Cerebellar nuclear complex (tissue), 1 donor: ENCODE results near the gene RPP21.

ENCODE experiments used
- DNase-seq, 2 experiments: peaks; one replicate each; lab custom pipeline; 2025; lab: John Stamatoyannopoulos, UW

Gene RPP21

GRCh38 chr6:30380464-30380863 lies 35.5 kb downstream of the RPP21 start:
- no peak for DNase-seq

GRCh38 chr6:30386166-30386565 lies 41.2 kb downstream of the RPP21 start:
- DNase-seq, result no peak

GRCh38 chr6:30391240-30391639 lies 46.3 kb downstream of the RPP21 start:
- no peak for DNase-seq

- DNase-seq, result no peak
Observed at GRCh38 chr6:30394139-30394538, 49.2 kb downstream of the RPP21 start.
